Activated CD8-positive, alpha-beta memory T cell treated with anti-CD3 and anti-CD28 coated beads for 1 hour (primary cell): ENCODE measurements around the gene ARL14EP.

Source experiments
- DNase-seq, 2 donors: peaks; one replicate each; pipeline ENCODE4 v3.0.0-alpha.2; 2020; ENCODE audit warnings: low read depth in 1 of 2; ENCODE audit errors: extremely low read depth in 1 of 2

The ARL14EP gene

GRCh38 chr11:30368394-30368793 lies 45.5 kb downstream of the ARL14EP start:
- DNase-seq: no peak

- no peak for DNase-seq
Observed at GRCh38 chr11:30370164-30370563, 47.3 kb downstream of the ARL14EP start.

GRCh38 chr11:30377347-30377746 lies 54.4 kb downstream of the ARL14EP start:
- no peak for DNase-seq

- no peak for DNase-seq
Observed at GRCh38 chr11:30380846-30381245, 57.9 kb downstream of the ARL14EP start.

GRCh38 chr11:30381879-30382278 lies 59.0 kb downstream of the ARL14EP start:
- no peak for DNase-seq
